Left lung (tissue), 10 donors: ENCODE data around the gene GFOD2. TPM values are rescaled to one million over a fixed set of nuclear protein-coding genes. Genes with fewer than 3 reads are reported as not detected.
A peak's percentile ranks its signal among the peaks of the same experiment; 100 is the strongest.

Source experiments
- ATAC-seq: fragments of 200-7000 bp; cut with Tn5 transposase; one replicate; pipeline ENCODE4 v1.9.1; 2020; ENCODE audit warnings: moderate library complexity
- DNase-seq, 4 donors: peaks; one replicate each; pipeline ENCODE4 v3.0.0-alpha.2; 2013 to 2020
- H3K27ac ChIP-seq, 2 donors: fragments of 200-600 bp; sonication (generic) in 1 of 2; one replicate each; pipeline versions ENCODE4 v1.5.0 to v1.8.0; 2020 to 2021
- H3K27me3 ChIP-seq, 2 donors: fragments of 200-600 bp; sonication (generic) in 1 of 2; one replicate each; pipeline versions ENCODE4 v1.5.0 to v1.8.0; 2020 to 2021
- H3K36me3 ChIP-seq, 2 donors: fragments of 200-600 bp; sonication (generic) in 1 of 2; one replicate each; pipeline versions ENCODE4 v1.5.0 to v1.8.0; 2020 to 2021
- H3K4me1 ChIP-seq, 2 donors: fragments of 200-600 bp; one replicate each; pipeline ENCODE4 v1.8.0; 2021
- H3K4me3 ChIP-seq, 2 donors: fragments of 200-600 bp; sonication (generic) in 1 of 2; one replicate each; pipeline versions ENCODE4 v1.5.0 to v1.8.0; 2020 to 2021; ENCODE audit warnings: mild to moderate bottlenecking in 1 of 2
- H3K9me3 ChIP-seq, 2 donors: fragments of 200-600 bp; sonication (generic) in 1 of 2; one replicate each; pipeline versions ENCODE4 v1.5.0 to v1.8.0; 2020 to 2021
- intact Hi-C, 2 donors: fragments of 100-400 bp; cut with DNase I; formaldehyde crosslinking; loops; one replicate each; pipeline versions ENCODE4 v1.11.2 to v1.14.2; 2022
- polyA plus RNA-seq, 6 donors: library from polyadenylated mRNA; unstranded; fragments of 120-200 nt; gene quantifications; one replicate each; pipeline ENCODE4 v1.2.1, GENCODE V29; 2013; ENCODE audit not compliant: insufficient read length in 6 of 6
- total RNA-seq, 2 donors: library from RNA; stranded (reverse); fragmentation: NEBNext Ultra II Directional; extraction: Animal tissue kit (Norgen Biotek cat#: 25700); gene quantifications; one replicate each; pipeline ENCODE4 v1.2.1, GENCODE V29; 2021
- TF ChIP-seq, protein P1 (sequence below), 2 donors: fragments of 200-600 bp; sonication (generic) in 1 of 2; IDR thresholded peaks; one replicate each; pipeline versions ENCODE4 v1.5.0 to v1.8.0; 2021; ENCODE audit warnings: antibody characterized with exemption in 2 of 2
- donor health status: DM: no; HTN: yes; CAD: no.
- donor health status: DM: no; HTN: no; CAD: no.

Gene GFOD2
- total and polyA plus RNA-seq, 8 donors = 13.7 to 39.5 (median 32.1) TPM

GRCh38 chr16:67632415-67633172 lies 86.5 kb downstream of the GFOD2 start:
- H3K27ac ChIP-seq = no peak overlapping the region
- intact Hi-C loops = no loop called here
- DNase-seq (peak in 1 of 4 donors; percentile 61), ATAC-seq (no peak)
- H3K4me1 ChIP-seq = no peaks in the 10 kb centered on the region
- no peaks in the 10 kb centered on the region for H3K27me3 ChIP-seq
- H3K36me3 ChIP-seq = peaks cover 0 to 98% of the 10 kb centered on the region in 2 donors
- TF ChIP-seq, protein P1, sequence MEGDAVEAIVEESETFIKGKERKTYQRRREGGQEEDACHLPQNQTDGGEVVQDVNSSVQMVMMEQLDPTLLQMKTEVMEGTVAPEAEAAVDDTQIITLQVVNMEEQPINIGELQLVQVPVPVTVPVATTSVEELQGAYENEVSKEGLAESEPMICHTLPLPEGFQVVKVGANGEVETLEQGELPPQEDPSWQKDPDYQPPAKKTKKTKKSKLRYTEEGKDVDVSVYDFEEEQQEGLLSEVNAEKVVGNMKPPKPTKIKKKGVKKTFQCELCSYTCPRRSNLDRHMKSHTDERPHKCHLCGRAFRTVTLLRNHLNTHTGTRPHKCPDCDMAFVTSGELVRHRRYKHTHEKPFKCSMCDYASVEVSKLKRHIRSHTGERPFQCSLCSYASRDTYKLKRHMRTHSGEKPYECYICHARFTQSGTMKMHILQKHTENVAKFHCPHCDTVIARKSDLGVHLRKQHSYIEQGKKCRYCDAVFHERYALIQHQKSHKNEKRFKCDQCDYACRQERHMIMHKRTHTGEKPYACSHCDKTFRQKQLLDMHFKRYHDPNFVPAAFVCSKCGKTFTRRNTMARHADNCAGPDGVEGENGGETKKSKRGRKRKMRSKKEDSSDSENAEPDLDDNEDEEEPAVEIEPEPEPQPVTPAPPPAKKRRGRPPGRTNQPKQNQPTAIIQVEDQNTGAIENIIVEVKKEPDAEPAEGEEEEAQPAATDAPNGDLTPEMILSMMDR (IDR thresholded peaks at IDR 0.05) = no peak
- no peak overlapping the region for H3K4me3 ChIP-seq
- H3K9me3 ChIP-seq = no peaks in the 10 kb centered on the region

GRCh38 chr16:67628216-67628615 lies 90.9 kb downstream of the GFOD2 start:
- TF ChIP-seq, protein P1 (IDR thresholded peaks at IDR 0.05) = no peak
- Histone ChIP-seq H3K4me1 (no peaks in the 10 kb centered on the region), H3K9me3 (no peaks in the 10 kb centered on the region), H3K27me3 (no peaks in the 10 kb centered on the region), H3K27ac (no peak overlapping the region), H3K36me3 (peaks cover 0 to 96% of the 10 kb centered on the region in 2 donors), H3K4me3 (no peak overlapping the region)
- no peak for ATAC-seq
- DNase-seq = no peak
- intact Hi-C loops = no loop called here

Other genes with a start within 250 kb of the GFOD2 start
- gene ATP6V0D1, start 238.2 kb downstream of the GFOD2 start, total RNA-seq = 100 to 1,000 TPM; 142 to 185 TPM
- gene ATP6V0D1, start 238.2 kb downstream of the GFOD2 start, polyA plus RNA-seq = 10 to 100 TPM; 48.5 to 65.5 (median 58.0) TPM
- gene AGRP, start 235.8 kb downstream of the GFOD2 start, total RNA-seq = 1 to 10 TPM; 1.5 to 1.9 TPM
- under 1 TPM in 5 of 6 donors, not detected in 1; 0.18 to 0.69 (median 0.29) TPM for gene AGRP, start 235.8 kb downstream of the GFOD2 start, polyA plus RNA-seq
- 100 to 1,000 TPM in 1 of 2 donors, 10 to 100 TPM in 1; 76.4 to 123 TPM for gene RIPOR1, start 190.5 kb downstream of the GFOD2 start, total RNA-seq
- gene RIPOR1, start 190.5 kb downstream of the GFOD2 start, polyA plus RNA-seq = 10 to 100 TPM; 52.8 to 67.2 (median 60.7) TPM
- 10 to 100 TPM; 27.8 to 35.1 TPM for gene CTCF, start 156.8 kb downstream of the GFOD2 start, total RNA-seq
- gene CTCF, start 156.8 kb downstream of the GFOD2 start, polyA plus RNA-seq = 10 to 100 TPM; 64.3 to 80.2 (median 73.7) TPM
- 1 to 10 TPM; 1.6 to 2.9 TPM for gene CARMIL2, start 74.2 kb downstream of the GFOD2 start, total RNA-seq
- 1 to 10 TPM; 2.9 to 7.5 (median 4.2) TPM for gene CARMIL2, start 74.2 kb downstream of the GFOD2 start, polyA plus RNA-seq
- 10 to 100 TPM; 12.9 to 15.2 TPM for gene ACD, start 59.1 kb downstream of the GFOD2 start, total RNA-seq
- 10 to 100 TPM; 20.2 to 27.5 (median 25.4) TPM for gene ACD, start 59.1 kb downstream of the GFOD2 start, polyA plus RNA-seq
- gene PARD6A, start 58.4 kb downstream of the GFOD2 start, total RNA-seq = 1 to 10 TPM; 3.8 to 4.1 TPM
- 1 to 10 TPM; 1.4 to 2.4 (median 1.6) TPM for gene PARD6A, start 58.4 kb downstream of the GFOD2 start, polyA plus RNA-seq
- gene ENKD1, start 52.6 kb downstream of the GFOD2 start, total RNA-seq = 10 to 100 TPM; 11.2 to 16.0 TPM
- gene ENKD1, start 52.6 kb downstream of the GFOD2 start, polyA plus RNA-seq = 10 to 100 TPM; 19.4 to 26.0 (median 23.7) TPM
- gene C16orf86, start 52.5 kb downstream of the GFOD2 start, total RNA-seq = 1 to 10 TPM; 2.6 to 3.6 TPM
- gene C16orf86, start 52.5 kb downstream of the GFOD2 start, polyA plus RNA-seq = 1 to 10 TPM; 2.3 to 3.3 (median 2.7) TPM
- 10 to 100 TPM; 16.8 to 18.0 TPM for gene RANBP10, start 87.2 kb upstream of the GFOD2 start, total RNA-seq
- 10 to 100 TPM; 32.5 to 45.8 (median 39.5) TPM for gene RANBP10, start 87.2 kb upstream of the GFOD2 start, polyA plus RNA-seq
- gene TSNAXIP1, start 87.6 kb upstream of the GFOD2 start, total RNA-seq = 1 to 10 TPM in 1 of 2 donors, under 1 TPM in 1; 0.52 to 4.4 TPM
- 1 to 10 TPM; 5.2 to 7.1 (median 6.8) TPM for gene TSNAXIP1, start 87.6 kb upstream of the GFOD2 start, polyA plus RNA-seq
- 10 to 100 TPM; 21.7 to 26.2 TPM for gene THAP11, start 123.0 kb upstream of the GFOD2 start, total RNA-seq
- 10 to 100 TPM; 24.7 to 30.5 (median 28.2) TPM for gene THAP11, start 123.0 kb upstream of the GFOD2 start, polyA plus RNA-seq
- 10 to 100 TPM; 91.5 to 92.2 TPM for gene NUTF2, start 127.6 kb upstream of the GFOD2 start, total RNA-seq
- gene NUTF2, start 127.6 kb upstream of the GFOD2 start, polyA plus RNA-seq = 100 to 1,000 TPM; 108 to 123 (median 117) TPM
- 10 to 100 TPM; 30.8 to 37.9 TPM for gene CENPT, start 128.4 kb upstream of the GFOD2 start, total RNA-seq
- gene CENPT, start 128.4 kb upstream of the GFOD2 start, polyA plus RNA-seq = 10 to 100 TPM; 47.7 to 62.6 (median 53.4) TPM
- gene EDC4, start 153.7 kb upstream of the GFOD2 start, total RNA-seq = 10 to 100 TPM; 47.9 to 48.8 TPM
- 10 to 100 TPM; 73.3 to 94.4 (median 77.5) TPM for gene EDC4, start 153.7 kb upstream of the GFOD2 start, polyA plus RNA-seq
- 1 to 10 TPM in 1 of 2 donors, not detected in 1; 1.7 TPM for gene NRN1L, start 165.6 kb upstream of the GFOD2 start, total RNA-seq
- 1 to 10 TPM; 1.1 to 2.6 (median 1.9) TPM for gene NRN1L, start 165.6 kb upstream of the GFOD2 start, polyA plus RNA-seq
- 10 to 100 TPM; 25.4 to 29.6 TPM for gene PSKH1, start 173.9 kb upstream of the GFOD2 start, total RNA-seq
- gene PSKH1, start 173.9 kb upstream of the GFOD2 start, polyA plus RNA-seq = 10 to 100 TPM; 20.8 to 32.1 (median 29.8) TPM
- under 1 TPM in 1 of 2 donors, not detected in 1; 0.50 TPM for gene CTRL, start 212.5 kb upstream of the GFOD2 start, total RNA-seq
- gene CTRL, start 212.5 kb upstream of the GFOD2 start, polyA plus RNA-seq = 1 to 10 TPM; 3.5 to 7.1 (median 5.3) TPM
- gene PSMB10, start 217.5 kb upstream of the GFOD2 start, total RNA-seq = 10 to 100 TPM; 59.7 to 76.8 TPM
- gene PSMB10, start 217.5 kb upstream of the GFOD2 start, polyA plus RNA-seq = 10 to 100 TPM; 20.7 to 34.2 (median 28.5) TPM
- gene LCAT, start 224.8 kb upstream of the GFOD2 start, total RNA-seq = 10 to 100 TPM; 27.5 to 37.2 TPM
- 10 to 100 TPM; 23.9 to 37.6 (median 31.5) TPM for gene LCAT, start 224.8 kb upstream of the GFOD2 start, polyA plus RNA-seq
- gene SLC12A4, start 249.3 kb upstream of the GFOD2 start, total RNA-seq = 100 to 1,000 TPM in 1 of 2 donors, 10 to 100 TPM in 1; 99.2 to 121 TPM
- gene SLC12A4, start 249.3 kb upstream of the GFOD2 start, polyA plus RNA-seq = 10 to 100 TPM; 42.6 to 55.7 (median 51.0) TPM